Thymus (tissue), 11 donors: ENCODE data around the gene GPC3. TPM values are rescaled to one million over a fixed set of nuclear protein-coding genes. Genes with fewer than 3 reads are reported as not detected.
A peak's percentile ranks its signal among the peaks of the same experiment; 100 is the strongest.

ENCODE experiments used
- DNase-seq, 9 donors: peaks; one replicate each; pipeline ENCODE4 v3.0.0-alpha.2; 2013; ENCODE audit warnings: low spot score in 9 of 9, low read depth in 6 of 9, missing footprints in 1 of 9
- H3K27ac ChIP-seq, 2 donors: one replicate each; pipeline ENCODE4 v1.5.1; 2013; ENCODE audit warnings: control low read depth in 1 of 2, low read depth in 1 of 2, low read length in 1 of 2, mild to moderate bottlenecking in 1 of 2, moderate library complexity in 1 of 2
- H3K27me3 ChIP-seq, 2 donors: one replicate each; pipeline ENCODE4 v1.5.1; 2013; ENCODE audit warnings: low read length in 1 of 2; ENCODE audit not compliant: control insufficient read depth in 2 of 2, insufficient read depth in 1 of 2
- H3K36me3 ChIP-seq, 2 donors: one replicate each; pipeline ENCODE4 v1.5.1; 2013; ENCODE audit warnings: low read length in 1 of 2, mild to moderate bottlenecking in 1 of 2, moderate library complexity in 1 of 2; ENCODE audit not compliant: control insufficient read depth in 2 of 2, insufficient read depth in 2 of 2
- H3K4me1 ChIP-seq, 2 donors: one replicate each; pipeline ENCODE4 v1.5.1; 2013; ENCODE audit warnings: low read length in 2 of 2; ENCODE audit not compliant: control insufficient read depth in 2 of 2, insufficient read depth in 2 of 2
- H3K4me3 ChIP-seq, 2 donors: one replicate each; pipeline ENCODE4 v1.5.1; 2013; ENCODE audit warnings: low read length in 2 of 2, control low read depth in 1 of 2, mild to moderate bottlenecking in 1 of 2
- H3K9me3 ChIP-seq, 2 donors: one replicate each; pipeline ENCODE4 v1.5.1; 2013; ENCODE audit warnings: low read length in 1 of 2, mild to moderate bottlenecking in 1 of 2; ENCODE audit not compliant: control insufficient read depth in 2 of 2, insufficient read depth in 1 of 2
- WGBS: extraction: QIAGEN DNeasy Blood & Tissue Kit; methylation state at CpG from one replicate; pipeline ENCODE4 v1.1.7; 2013; 5-methylcytosine and 5-hydroxymethylcytosine counted together
- polyA plus RNA-seq: library from polyadenylated mRNA; stranded (reverse); fragments of 200-250 nt; gene quantifications from one replicate; pipeline ENCODE4 v1.2.3, GENCODE V29; 2013
- total RNA-seq: library from RNA; stranded (reverse); fragments of 120-200 nt; gene quantifications from one replicate; pipeline ENCODE4 v1.2.4, GENCODE V29; 2013
- donor health status: healthy.

GPC3 gene
- total and polyA plus RNA-seq, 2 donors = 3.1 to 26.2 TPM

GRCh38 chrX:133933316-133933715 is 52.1 kb downstream of the GPC3 start:
- Histone ChIP-seq H3K36me3 (no peaks in the 10 kb centered on the region), H3K27me3 (no peaks in the 10 kb centered on the region), H3K4me1 (no peaks in the 10 kb centered on the region), H3K27ac (no peak overlapping the region), H3K4me3 (no peak overlapping the region), H3K9me3 (no peaks in the 10 kb centered on the region)
- DNase-seq = no peak
- WGBS = 96% methylated on average over 2 of the region's 2 CpGs

GRCh38 chrX:133929836-133930464 is 55.4 kb downstream of the GPC3 start:
- H3K4me3 ChIP-seq = no peak overlapping the region
- H3K27me3 ChIP-seq = no peaks in the 10 kb centered on the region
- DNase-seq = no peak
- H3K36me3 ChIP-seq = no peaks in the 10 kb centered on the region
- no peak overlapping the region for H3K27ac ChIP-seq
- WGBS = 99% methylated on average over 2 of the region's 2 CpGs
- no peaks in the 10 kb centered on the region for H3K9me3 ChIP-seq
- H3K4me1 ChIP-seq = no peaks in the 10 kb centered on the region

GRCh38 chrX:133928365-133928764 is 57.0 kb downstream of the GPC3 start:
- Histone ChIP-seq H3K4me3 (no peak overlapping the region), H3K4me1 (peaks cover 2 to 4% of the 10 kb centered on the region in 2 donors), H3K27ac (no peak overlapping the region), H3K27me3 (no peaks in the 10 kb centered on the region), H3K36me3 (no peaks in the 10 kb centered on the region), H3K9me3 (no peaks in the 10 kb centered on the region)
- no peak for DNase-seq
- 98% methylated on average over 1 of the region's 1 CpG for WGBS

GRCh38 chrX:133926809-133927208 is 58.6 kb downstream of the GPC3 start:
- H3K27me3 ChIP-seq = no peaks in the 10 kb centered on the region

GRCh38 chrX:133926099-133926498 is 59.3 kb downstream of the GPC3 start:
- peaks cover 4 to 21% of the 10 kb centered on the region in 2 donors for H3K4me1 ChIP-seq
- no peak overlapping the region for H3K4me3 ChIP-seq
- no peaks in the 10 kb centered on the region for H3K9me3 ChIP-seq
- no peak for DNase-seq
- WGBS = 100% methylated on average over 1 of the region's 1 CpG
- no peaks in the 10 kb centered on the region for H3K27me3 ChIP-seq
- no peak overlapping the region for H3K27ac ChIP-seq
- no peaks in the 10 kb centered on the region for H3K36me3 ChIP-seq

More at GRCh38 chrX:133926809-133927208, 58.6 kb downstream of the GPC3 start:
- Histone ChIP-seq H3K27ac (no peak overlapping the region), H3K4me1 (peaks cover 4 to 20% of the 10 kb centered on the region in 2 donors), H3K9me3 (no peaks in the 10 kb centered on the region), H3K36me3 (no peaks in the 10 kb centered on the region), H3K4me3 (no peak overlapping the region)
- DNase-seq = no peak
- WGBS = 99% methylated on average over 4 of the region's 4 CpGs

GRCh38 chrX:133924548-133924947 is 60.8 kb downstream of the GPC3 start:
- no peak overlapping the region for H3K4me3 ChIP-seq
- peaks cover 4 to 21% of the 10 kb centered on the region in 2 donors for H3K4me1 ChIP-seq
- DNase-seq = no peak
- H3K36me3 ChIP-seq = no peaks in the 10 kb centered on the region
- no peak overlapping the region for H3K27ac ChIP-seq
- WGBS = 98% methylated on average over 4 of the region's 4 CpGs
- H3K9me3 ChIP-seq = no peaks in the 10 kb centered on the region
- H3K27me3 ChIP-seq = no peaks in the 10 kb centered on the region

- Histone ChIP-seq H3K9me3 (no peaks in the 10 kb centered on the region), H3K36me3 (no peaks in the 10 kb centered on the region), H3K27me3 (no peaks in the 10 kb centered on the region), H3K27ac (peak overlapping the region; percentile 71 to 80), H3K4me1 (peaks cover 4 to 21% of the 10 kb centered on the region in 2 donors), H3K4me3 (no peak overlapping the region)
- peak in 1 of 9 donors; percentile 4 for DNase-seq
- 95% methylated on average over 3 of the region's 3 CpGs for WGBS
These were observed 61.8 kb downstream of the GPC3 start for GRCh38 chrX:133923548-133923947.

GRCh38 chrX:133923113-133923512 is 62.3 kb downstream of the GPC3 start:
- peak overlapping the region in 1 of 2 donors; percentile 27 for H3K4me3 ChIP-seq
- peak overlapping the region; percentile 71 to 80 for H3K27ac ChIP-seq
- no peaks in the 10 kb centered on the region for H3K9me3 ChIP-seq
- peaks cover 4 to 21% of the 10 kb centered on the region in 2 donors for H3K4me1 ChIP-seq
- 47% methylated on average over 5 of the region's 5 CpGs for WGBS
- peak in 6 of 9 donors; percentile 22 to 69 (median 34) for DNase-seq
- no peaks in the 10 kb centered on the region for H3K36me3 ChIP-seq
- no peaks in the 10 kb centered on the region for H3K27me3 ChIP-seq

GRCh38 chrX:133922390-133922771 is 63.0 kb downstream of the GPC3 start:
- Histone ChIP-seq H3K27me3 (no peaks in the 10 kb centered on the region), H3K9me3 (no peaks in the 10 kb centered on the region), H3K4me3 (no peak overlapping the region), H3K4me1 (peaks cover 4 to 21% of the 10 kb centered on the region in 2 donors), H3K36me3 (no peaks in the 10 kb centered on the region), H3K27ac (peak overlapping the region; percentile 71 to 80)
- DNase-seq = peak in 2 of 9 donors; percentile 14 to 45
- WGBS = 5% methylated on average over 2 of the region's 2 CpGs
